Measurements from ENCODE around the gene KRT79.

GRCh38 chr12:52876372-52876771 is 42.3 kb upstream of the KRT79 start:
- TF ChIP-seq POLR2AphosphoS5 (IDR thresholded peaks at IDR 0.05): peak in 1 of 3 donors; percentile 43
- TF ChIP-seq POLR2A (IDR thresholded peaks at IDR 0.05): no peak
- no peak for TF ChIP-seq CTCF (IDR thresholded peaks at IDR 0.05)
- no peak for TF ChIP-seq EP300 (IDR thresholded peaks at IDR 0.05)

Measured in stomach (tissue), 4 donors.